ENCODE data around the gene AGMO. TPM values are rescaled to one million over a fixed set of nuclear protein-coding genes. Genes with fewer than 3 reads are reported as not detected.

Gene AGMO
- total RNA-seq, 2 donors from 2014 or later, result 0.27 to 13.5 TPM

GRCh38 chr7:15581352-15581951 lies 19.6 kb upstream of the AGMO start:
- no peak overlapping the region for H3K4me3 ChIP-seq
- H3K27me3 ChIP-seq (replicated peaks; ENCODE audit: insufficient read depth), result no peaks in the 10 kb centered on the region
- 57% methylated on average over 3 of the region's 3 CpGs for WGBS
- intact Hi-C loops (cut with DNase I), result no loop called here
- no peak overlapping the region for H3K27ac ChIP-seq
- TF ChIP-seq POLR2A (IDR thresholded peaks at IDR 0.05) (no peak), POLR2AphosphoS5 (IDR thresholded peaks at IDR 0.05) (no peak), CTCF (IDR thresholded peaks at IDR 0.05) (no peak)
- no peaks in the 10 kb centered on the region for H3K4me1 ChIP-seq (replicated peaks)
- no peaks in the 10 kb centered on the region for H3K36me3 ChIP-seq
- no peak for DNase-seq (ENCODE audit: low spot score)
- H3K9me3 ChIP-seq, result no peaks in the 10 kb centered on the region

- WGBS, result 39% methylated on average over 3 of the region's 3 CpGs
Measured at GRCh38 chr7:15580604-15581351, 19.0 kb upstream of the AGMO start.

GRCh38 chr7:15577600-15577999 lies 15.8 kb upstream of the AGMO start:
- H3K27ac ChIP-seq, result no peak overlapping the region
- H3K4me1 ChIP-seq (replicated peaks), result no peaks in the 10 kb centered on the region
- TF ChIP-seq POLR2AphosphoS5 (IDR thresholded peaks at IDR 0.05) (no peak), CTCF (IDR thresholded peaks at IDR 0.05) (no peak), POLR2A (IDR thresholded peaks at IDR 0.05) (no peak)
- no peak overlapping the region for H3K4me3 ChIP-seq
- no peaks in the 10 kb centered on the region for H3K9me3 ChIP-seq
- 97% methylated on average over 2 of the region's 2 CpGs for WGBS
- no peaks in the 10 kb centered on the region for H3K36me3 ChIP-seq
- no peak for DNase-seq (ENCODE audit: low spot score)
- intact Hi-C loops (cut with DNase I), result no loop called here
- no peaks in the 10 kb centered on the region for H3K27me3 ChIP-seq (replicated peaks; ENCODE audit: insufficient read depth)

More at GRCh38 chr7:15580604-15581351, 19.0 kb upstream of the AGMO start:
- Histone ChIP-seq H3K4me3 (no peak overlapping the region), H3K27ac (no peak overlapping the region), H3K9me3 (no peaks in the 10 kb centered on the region), H3K4me1 (replicated peaks) (no peaks in the 10 kb centered on the region), H3K27me3 (replicated peaks; ENCODE audit: insufficient read depth) (no peaks in the 10 kb centered on the region), H3K36me3 (no peaks in the 10 kb centered on the region)
- intact Hi-C loops (cut with DNase I), result no loop called here
- no peak for DNase-seq (ENCODE audit: low spot score)
- no peak for TF ChIP-seq POLR2AphosphoS5 (IDR thresholded peaks at IDR 0.05)
- no peak for TF ChIP-seq POLR2A (IDR thresholded peaks at IDR 0.05)
- no peak for TF ChIP-seq CTCF (IDR thresholded peaks at IDR 0.05)

- Histone ChIP-seq H3K36me3 (no peaks in the 10 kb centered on the region), H3K4me3 (no peak overlapping the region), H3K27ac (no peak overlapping the region), H3K27me3 (replicated peaks; ENCODE audit: insufficient read depth) (no peaks in the 10 kb centered on the region), H3K9me3 (no peaks in the 10 kb centered on the region), H3K4me1 (replicated peaks) (no peaks in the 10 kb centered on the region)
- no peak for DNase-seq (ENCODE audit: low spot score)
- TF ChIP-seq CTCF (IDR thresholded peaks at IDR 0.05), result no peak
- intact Hi-C loops (cut with DNase I), result no loop called here
- 12% methylated on average over 3 of the region's 3 CpGs for WGBS
Measured at GRCh38 chr7:15571301-15571878, 9.6 kb upstream of the AGMO start.

All from prostate gland (tissue), 2 donors.